Activated B cell treated with CpG ODN at 0.5 μM for 24 hours (primary cell): ENCODE data around the gene IL13RA2. TPM values are rescaled to one million over a fixed set of nuclear protein-coding genes. Genes with fewer than 3 reads are reported as not detected.

Experiments
- ATAC-seq: fragments of 200-7000 bp; cut with Tn5 transposase; one replicate; pipeline ENCODE4 v1.10.0; 2021; ENCODE audit warnings: low read depth, mild to moderate bottlenecking, moderate library complexity
- CTCF ChIA-PET: fragments of 350-600 bp; sonication (Branson Sonifier 250); formaldehyde crosslinking; loops from one replicate; lab custom pipeline; 2021; ENCODE audit warnings: antibody characterized with exemption; lab: Charles Lee
- POLR2A ChIA-PET: fragments of 350-600 bp; sonication (Branson Sonifier 250); formaldehyde crosslinking; loops from one replicate; lab custom pipeline; 2021; ENCODE audit warnings: antibody characterized with exemption; lab: Charles Lee
- DNase-seq: peaks from one replicate; pipeline ENCODE4 v3.0.0; 2022
- H3K27ac Mint-ChIP-seq: one replicate; pipeline ENCODE4 v1.8.0; 2020; ENCODE audit warnings: mixed read lengths
- H3K27me3 Mint-ChIP-seq: one replicate; pipeline ENCODE4 v1.8.0; 2021; ENCODE audit warnings: mixed read lengths
- H3K36me3 Mint-ChIP-seq: one replicate; pipeline ENCODE4 v1.8.0; 2021; ENCODE audit warnings: low read depth, mixed read lengths
- H3K4me1 Mint-ChIP-seq: one replicate; pipeline ENCODE4 v1.8.0; 2021; ENCODE audit warnings: mixed read lengths
- H3K4me3 Mint-ChIP-seq: one replicate; pipeline ENCODE4 v1.8.0; 2020; ENCODE audit warnings: mild to moderate bottlenecking, mixed read lengths
- H3K9me3 Mint-ChIP-seq: one replicate; pipeline ENCODE4 v1.8.0; 2020; ENCODE audit warnings: mixed read lengths
- intact Hi-C: fragments of 100-400 bp; cut with micrococcal nuclease; formaldehyde crosslinking; loops from one replicate; pipeline ENCODE4 v1.15.1; 2024
- total RNA-seq: library from RNA; stranded (reverse); gene quantifications from 2 replicates; pipeline ENCODE4 v1.2.3, GENCODE V29; 2022
- TF ChIP-seq, protein P1 (sequence below): fragments of 200-600 bp; IDR thresholded peaks from one replicate; pipeline ENCODE4 v1.8.0; 2022; ENCODE audit warnings: antibody characterized with exemption, mild to moderate bottlenecking

The IL13RA2 gene
- total RNA-seq, 1 donor from 2014 or later, result not detected

DNA sequence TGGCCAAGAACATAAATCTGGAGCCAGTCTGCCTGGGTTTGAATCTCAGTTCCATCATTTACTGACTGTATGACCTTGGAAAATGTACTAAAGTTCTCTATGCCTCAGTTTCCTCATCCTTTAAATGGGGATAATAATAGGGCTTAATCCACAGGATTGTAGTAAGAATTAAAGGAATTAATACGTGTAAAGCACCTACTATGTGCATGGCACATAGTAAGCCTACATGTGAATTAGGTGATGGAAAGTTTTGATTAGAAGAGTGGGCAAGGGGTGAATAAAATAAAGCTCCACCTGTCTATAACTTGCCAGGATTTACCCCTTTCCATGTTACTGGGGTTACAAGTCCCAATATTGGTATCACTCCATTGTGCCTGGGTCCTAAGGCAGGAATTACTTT is 35.8 kb upstream of the IL13RA2 start:
- ChIA-PET POLR2A (no interaction called here), CTCF (no interaction called here)
- TF ChIP-seq, protein P1, sequence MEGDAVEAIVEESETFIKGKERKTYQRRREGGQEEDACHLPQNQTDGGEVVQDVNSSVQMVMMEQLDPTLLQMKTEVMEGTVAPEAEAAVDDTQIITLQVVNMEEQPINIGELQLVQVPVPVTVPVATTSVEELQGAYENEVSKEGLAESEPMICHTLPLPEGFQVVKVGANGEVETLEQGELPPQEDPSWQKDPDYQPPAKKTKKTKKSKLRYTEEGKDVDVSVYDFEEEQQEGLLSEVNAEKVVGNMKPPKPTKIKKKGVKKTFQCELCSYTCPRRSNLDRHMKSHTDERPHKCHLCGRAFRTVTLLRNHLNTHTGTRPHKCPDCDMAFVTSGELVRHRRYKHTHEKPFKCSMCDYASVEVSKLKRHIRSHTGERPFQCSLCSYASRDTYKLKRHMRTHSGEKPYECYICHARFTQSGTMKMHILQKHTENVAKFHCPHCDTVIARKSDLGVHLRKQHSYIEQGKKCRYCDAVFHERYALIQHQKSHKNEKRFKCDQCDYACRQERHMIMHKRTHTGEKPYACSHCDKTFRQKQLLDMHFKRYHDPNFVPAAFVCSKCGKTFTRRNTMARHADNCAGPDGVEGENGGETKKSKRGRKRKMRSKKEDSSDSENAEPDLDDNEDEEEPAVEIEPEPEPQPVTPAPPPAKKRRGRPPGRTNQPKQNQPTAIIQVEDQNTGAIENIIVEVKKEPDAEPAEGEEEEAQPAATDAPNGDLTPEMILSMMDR, result no peak
- H3K4me3 Mint-ChIP-seq, result no peak overlapping the region
- no peak for ATAC-seq
- H3K27me3 Mint-ChIP-seq, result no peaks in the 10 kb centered on the region
- no peak for DNase-seq
- intact Hi-C loops, result no loop called here
- H3K36me3 Mint-ChIP-seq, result no peaks in the 10 kb centered on the region
- H3K9me3 Mint-ChIP-seq, result no peaks in the 10 kb centered on the region
- H3K4me1 Mint-ChIP-seq, result no peaks in the 10 kb centered on the region
- H3K27ac Mint-ChIP-seq, result no peak overlapping the region

DNA sequence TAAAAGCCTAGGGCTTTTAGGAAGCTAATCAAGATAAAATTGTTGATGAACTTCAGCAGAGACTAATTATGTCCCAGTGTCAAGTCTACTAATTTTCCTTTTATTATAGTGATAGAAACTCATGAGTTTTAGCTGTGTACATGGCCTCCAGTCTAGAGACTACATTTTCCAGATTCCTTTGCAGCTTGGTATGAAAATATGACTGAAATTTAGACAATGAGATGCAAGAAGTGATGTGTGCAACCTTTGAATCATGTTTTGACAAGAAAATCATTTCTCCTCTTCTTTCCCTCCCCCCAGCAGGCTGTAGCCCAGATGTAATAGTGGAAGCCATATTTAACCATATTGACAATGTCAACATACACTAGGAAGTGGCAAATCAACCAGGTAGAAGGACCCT is 30.3 kb upstream of the IL13RA2 start:
- Mint-ChIP-seq H3K4me1 (no peaks in the 10 kb centered on the region), H3K27ac (no peak overlapping the region), H3K27me3 (no peaks in the 10 kb centered on the region), H3K4me3 (no peak overlapping the region), H3K9me3 (no peaks in the 10 kb centered on the region), H3K36me3 (no peaks in the 10 kb centered on the region)
- ChIA-PET POLR2A (no interaction called here), CTCF (no interaction called here)
- TF ChIP-seq, protein P1, result no peak
- DNase-seq (no peak), ATAC-seq (no peak)
- intact Hi-C loops, result no loop called here

DNA sequence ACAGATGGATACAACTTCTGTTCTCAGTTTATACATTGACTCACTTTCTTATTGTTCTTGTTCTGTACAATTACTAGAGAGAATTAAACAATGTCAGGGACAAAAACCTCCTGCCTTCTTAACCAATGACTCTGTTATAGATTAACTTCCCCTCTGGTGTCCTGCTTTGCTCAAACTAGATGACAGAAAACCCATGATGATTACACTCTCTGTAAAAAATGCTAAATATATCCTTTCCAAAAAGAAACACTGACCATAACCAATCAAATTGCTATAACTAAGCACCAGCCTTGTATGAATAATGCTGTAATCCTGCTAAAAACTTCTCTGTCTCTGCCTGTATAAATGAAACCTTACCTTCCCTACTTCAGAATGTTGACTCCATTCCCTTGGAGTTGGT is 29.8 kb upstream of the IL13RA2 start:
- ATAC-seq (no peak), DNase-seq (no peak)
- Mint-ChIP-seq H3K4me1 (no peaks in the 10 kb centered on the region), H3K9me3 (no peaks in the 10 kb centered on the region), H3K4me3 (no peak overlapping the region), H3K27ac (no peak overlapping the region), H3K27me3 (no peaks in the 10 kb centered on the region), H3K36me3 (no peaks in the 10 kb centered on the region)
- TF ChIP-seq, protein P1, result no peak
- intact Hi-C loops, result no loop called here
- CTCF ChIA-PET, result no interaction called here
- POLR2A ChIA-PET, result no interaction called here

DNA sequence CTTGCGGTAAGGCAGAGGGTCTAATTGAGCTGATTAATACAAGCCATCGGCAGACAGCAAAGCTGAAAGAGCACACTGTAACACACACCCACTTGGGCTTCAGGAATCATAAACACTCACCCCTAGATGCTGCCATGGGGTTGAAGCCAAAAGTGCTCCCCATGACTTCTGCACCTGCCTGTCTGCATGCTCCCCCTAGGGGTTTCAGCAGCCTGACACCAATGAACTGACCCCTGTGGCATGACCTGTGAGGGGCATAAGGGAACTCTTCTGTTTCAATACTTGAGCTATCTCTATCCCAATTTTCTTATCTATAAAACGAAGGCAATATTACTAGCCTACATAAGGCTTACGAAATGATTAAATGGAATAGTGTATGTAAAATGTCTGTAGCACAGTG is 23.0 kb upstream of the IL13RA2 start:
- CTCF ChIA-PET, result no interaction called here
- Mint-ChIP-seq H3K27me3 (no peaks in the 10 kb centered on the region), H3K27ac (no peak overlapping the region), H3K9me3 (no peaks in the 10 kb centered on the region), H3K4me1 (no peaks in the 10 kb centered on the region), H3K4me3 (no peak overlapping the region), H3K36me3 (no peaks in the 10 kb centered on the region)
- no peak for DNase-seq
- intact Hi-C loops, result no loop called here
- no peak for ATAC-seq
- POLR2A ChIA-PET, result no interaction called here
- TF ChIP-seq, protein P1, result no peak

DNA sequence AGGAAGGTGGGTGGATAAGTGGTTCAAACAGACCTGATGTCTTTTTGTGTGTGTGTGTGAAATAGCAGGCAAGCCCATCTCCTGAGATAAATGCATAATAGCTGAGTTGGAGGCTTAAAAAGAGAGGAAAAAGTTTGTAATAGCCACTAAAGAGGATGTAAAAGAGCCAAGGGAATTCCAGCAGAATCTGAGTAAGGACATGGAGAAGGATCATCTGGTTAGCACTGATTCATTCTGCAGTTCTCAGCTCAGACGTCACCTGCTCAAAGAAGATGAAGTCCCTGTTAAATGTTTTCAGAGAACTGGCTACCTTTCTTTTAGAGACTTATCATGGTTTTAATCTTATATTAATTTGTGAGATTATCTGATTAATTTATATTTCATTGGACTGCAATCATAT is 21.0 kb upstream of the IL13RA2 start:
- no peak overlapping the region for H3K27ac Mint-ChIP-seq
- H3K4me1 Mint-ChIP-seq, result no peaks in the 10 kb centered on the region
- no peak for ATAC-seq
- no peaks in the 10 kb centered on the region for H3K9me3 Mint-ChIP-seq
- intact Hi-C loops, result no loop called here
- H3K4me3 Mint-ChIP-seq, result no peak overlapping the region
- ChIA-PET CTCF (no interaction called here), POLR2A (no interaction called here)
- no peak for DNase-seq
- H3K36me3 Mint-ChIP-seq, result no peaks in the 10 kb centered on the region
- TF ChIP-seq, protein P1, result no peak
- H3K27me3 Mint-ChIP-seq, result no peaks in the 10 kb centered on the region
